DLD1 (cell line): ENCODE data around the gene ADAM12.
"Not testable (repeated sequence)": the region's sequence is repeated elsewhere in the genome, so short reads cannot be mapped to it uniquely, and the experiment has no call there.

ENCODE experiments used
- in situ Hi-C: cut with HindIII; loops from 2 replicates; pipeline ENCODE4 v1.10.0; 2017; ENCODE audit warnings: low sequenced_read_pairs

The ADAM12 gene

DNA sequence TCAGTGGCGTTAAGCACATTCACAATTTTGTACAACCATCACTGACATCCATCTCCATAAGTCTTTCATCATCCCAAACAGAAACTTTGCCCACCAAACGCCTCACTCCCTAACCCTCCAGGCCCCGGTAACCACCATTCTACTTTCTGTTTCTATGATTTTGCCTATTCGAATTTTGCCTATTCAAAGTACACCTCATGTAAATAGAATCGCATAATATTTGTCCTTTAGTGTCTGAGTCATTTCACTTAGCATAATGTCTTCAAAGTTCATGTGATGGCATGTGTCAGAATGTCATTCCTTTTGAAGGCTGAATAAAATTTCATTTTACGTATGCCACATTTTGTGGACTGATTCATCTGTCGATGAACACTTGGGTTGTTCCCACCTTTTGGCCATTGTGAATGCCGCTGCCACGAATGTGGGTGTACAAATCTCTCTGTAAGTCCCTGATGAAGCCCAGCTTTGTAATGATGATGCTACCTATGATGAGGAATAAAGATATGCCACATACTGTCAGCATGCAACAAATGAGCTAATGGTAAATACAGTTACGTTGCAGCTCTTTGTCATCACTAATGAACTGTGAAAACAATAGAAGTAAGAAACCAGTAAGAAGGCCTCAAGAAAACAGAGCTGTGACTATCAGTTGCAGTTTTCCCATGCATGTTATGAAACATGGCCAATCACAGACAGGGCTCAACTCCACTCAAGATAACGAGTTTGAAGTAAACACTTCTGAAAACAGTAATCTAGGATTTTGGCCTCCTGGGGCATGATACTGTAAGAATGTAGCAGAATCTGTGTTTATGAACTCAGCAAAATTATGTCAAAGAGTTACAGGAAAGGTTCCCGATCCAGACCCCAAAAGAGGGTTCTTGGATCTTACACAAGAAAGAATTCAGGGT lies 120.0 kb downstream of the ADAM12 start:
- in situ Hi-C loops = no loop called here

DNA sequence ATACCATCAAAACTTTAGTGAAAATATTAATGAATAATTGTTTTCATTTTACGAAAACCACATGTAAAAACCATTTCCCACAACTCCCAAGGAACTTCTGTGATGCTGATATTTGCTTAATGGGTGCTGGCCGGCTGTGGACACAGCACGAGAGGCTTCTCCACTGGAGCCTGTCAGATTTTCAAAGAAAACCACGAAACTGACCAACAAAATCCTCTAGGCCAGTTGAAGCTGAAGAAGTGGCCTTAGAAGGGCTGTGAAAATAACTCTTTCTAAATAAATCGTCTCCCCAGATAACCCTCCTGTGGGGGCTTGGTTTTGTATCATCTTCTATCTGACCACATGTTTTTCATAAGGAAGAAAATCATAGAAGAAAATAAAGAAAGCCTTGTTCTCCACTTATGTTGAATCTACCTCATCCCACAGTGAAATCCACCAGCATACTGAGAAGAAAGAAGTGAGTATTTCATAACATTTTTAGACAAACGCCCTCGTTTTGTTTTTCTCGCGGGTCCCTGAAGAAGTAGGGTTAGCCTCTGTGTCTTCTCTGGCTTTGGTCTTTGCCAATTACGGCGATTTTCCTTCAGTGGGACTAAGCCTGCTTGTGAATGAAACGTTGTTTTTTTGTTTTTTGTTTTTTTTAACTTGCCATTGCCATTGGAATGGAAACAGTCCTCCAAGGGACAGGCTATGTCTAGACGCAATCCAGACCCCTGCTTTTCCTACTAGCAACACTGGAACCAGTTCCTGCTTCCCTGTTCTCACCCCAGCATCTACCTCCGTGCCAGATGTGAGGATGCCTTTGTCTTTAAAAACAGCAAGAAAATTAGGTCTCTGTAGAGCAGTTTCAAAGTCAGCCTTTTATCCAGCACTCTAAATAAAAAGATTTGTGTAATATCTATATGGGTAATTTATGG lies 123.9 kb downstream of the ADAM12 start:
- in situ Hi-C loops = no loop called here

DNA sequence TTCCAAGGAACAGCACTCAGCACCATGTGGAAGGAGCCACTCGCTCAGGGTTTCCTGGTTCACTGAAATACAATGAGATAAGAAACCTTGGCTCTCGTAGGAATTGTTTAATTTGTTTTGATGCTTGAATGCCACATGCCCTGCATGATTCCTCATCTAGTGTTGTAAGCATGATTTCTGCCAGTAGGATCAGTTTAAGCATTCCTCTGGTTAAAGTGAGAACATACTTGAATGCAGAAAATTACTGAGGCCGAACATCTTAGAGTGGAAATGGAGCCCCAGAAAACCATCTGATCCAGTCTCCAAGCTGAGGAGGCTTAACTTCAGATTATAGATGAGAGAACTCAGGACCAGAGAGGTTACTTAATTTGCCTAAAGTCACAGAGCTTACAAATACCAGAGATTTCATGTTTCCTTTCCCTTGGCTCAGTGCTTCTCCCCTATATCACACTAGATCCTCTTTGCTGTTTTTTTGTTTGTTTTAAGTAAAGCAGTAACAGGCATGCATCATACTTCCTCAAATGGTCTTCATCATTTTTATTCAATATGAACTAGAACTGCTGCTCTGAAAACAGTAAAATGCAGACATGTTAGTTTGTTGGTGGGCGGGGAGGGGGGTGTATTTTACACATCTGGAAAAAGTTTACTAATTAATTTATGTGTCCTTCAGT lies 125.1 kb downstream of the ADAM12 start:
- in situ Hi-C loops = no loop called here

DNA sequence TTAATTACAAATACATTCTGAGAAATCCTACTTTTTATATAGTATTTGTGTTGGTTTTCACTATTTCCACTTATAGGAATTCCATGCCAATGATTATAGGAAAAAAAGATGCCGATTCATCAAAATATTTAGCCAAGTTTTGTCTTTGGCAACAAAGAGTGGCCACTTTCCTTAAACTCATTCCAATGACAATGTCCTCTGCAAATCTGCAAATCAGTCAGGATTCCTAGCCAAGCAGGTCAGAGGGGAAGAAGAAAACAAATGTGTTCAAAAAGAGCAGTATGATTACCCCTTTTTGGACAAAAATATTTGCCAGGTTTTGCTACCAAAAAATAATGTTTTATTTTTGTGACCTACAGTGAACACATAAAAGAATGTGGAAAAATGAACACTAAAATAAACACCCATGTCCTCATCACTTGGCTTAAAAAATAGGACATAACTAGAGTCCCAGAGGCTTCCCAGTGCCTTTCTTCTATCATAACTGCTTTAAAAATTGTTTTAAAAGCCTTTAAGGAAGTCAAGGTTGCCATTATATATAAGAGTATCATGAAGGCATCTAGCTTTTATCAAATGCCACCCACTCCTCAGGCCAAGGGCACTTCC lies 125.9 kb downstream of the ADAM12 start:
- in situ Hi-C loops = no loop called here

DNA sequence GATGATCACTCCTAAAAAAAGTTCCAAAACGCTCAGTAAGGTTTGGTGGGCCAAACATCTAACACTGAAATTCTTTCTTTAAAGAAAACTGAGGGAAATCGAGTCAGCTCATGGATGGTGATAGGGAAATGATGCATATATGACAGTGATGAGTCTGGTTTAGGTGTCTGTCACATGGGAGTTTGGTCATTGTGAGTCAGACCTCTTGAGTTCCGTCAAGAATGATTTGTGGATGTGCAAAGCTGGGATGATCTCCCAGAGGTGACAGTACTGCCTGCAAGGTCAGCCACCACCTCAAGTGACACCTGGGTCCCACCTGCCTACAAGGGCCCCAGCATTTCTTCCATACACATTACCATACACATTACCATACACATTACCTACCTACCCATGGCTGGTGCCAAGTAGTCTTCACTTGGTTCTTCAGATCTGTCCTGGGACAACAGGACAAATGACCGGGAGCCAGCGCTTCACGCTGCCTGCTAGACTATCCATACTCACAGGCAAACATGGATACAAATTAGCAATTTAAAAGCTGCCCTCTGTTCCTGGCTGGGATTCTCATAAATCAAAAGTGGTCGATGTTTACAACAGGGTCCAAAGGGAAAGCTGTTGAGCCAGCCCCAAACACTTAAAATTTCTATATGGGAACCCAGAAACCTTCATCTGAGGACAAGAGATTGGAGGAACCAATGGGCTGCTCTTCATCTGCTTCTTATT lies 128.4 kb downstream of the ADAM12 start:
- in situ Hi-C loops = no loop called here

DNA sequence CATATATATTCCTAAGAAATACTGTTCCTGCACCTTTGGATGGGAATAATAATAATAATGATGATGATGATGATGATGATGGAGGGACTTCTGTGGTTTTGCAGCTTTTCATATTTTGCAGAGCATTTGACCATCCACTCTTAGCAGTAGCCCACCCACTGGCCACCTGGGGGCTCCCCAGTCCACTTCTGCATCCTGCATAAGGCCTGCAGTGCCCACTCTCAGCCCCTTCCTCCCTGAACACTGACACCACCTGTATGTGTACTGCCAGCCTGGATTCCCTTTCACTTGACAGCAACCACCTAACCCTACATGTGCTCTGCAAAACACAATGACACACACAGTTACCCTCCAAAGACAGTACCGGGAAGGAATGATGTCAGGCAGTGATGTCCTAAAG lies 131.4 kb downstream of the ADAM12 start:
- in situ Hi-C loops = no loop called here

DNA sequence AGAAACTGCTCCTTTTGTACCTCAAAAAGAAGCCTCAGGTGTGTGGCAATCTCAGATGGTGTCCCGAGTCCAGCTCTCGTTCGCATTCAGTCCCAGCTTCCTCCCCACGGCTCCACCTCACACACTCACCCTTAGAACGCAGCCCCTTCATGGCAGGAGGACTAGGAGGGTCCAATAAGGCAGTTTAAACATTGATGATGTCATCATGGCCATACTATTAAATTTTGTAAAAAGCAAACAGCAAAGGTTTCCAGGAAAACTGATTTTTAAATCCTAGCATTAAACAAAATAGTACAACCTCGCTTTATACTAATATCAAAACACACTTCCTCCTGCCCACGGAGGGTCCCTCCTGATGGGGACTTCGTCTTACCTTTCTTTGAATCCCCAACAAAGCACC lies 133.0 kb downstream of the ADAM12 start:
- in situ Hi-C loops = no loop called here

DNA sequence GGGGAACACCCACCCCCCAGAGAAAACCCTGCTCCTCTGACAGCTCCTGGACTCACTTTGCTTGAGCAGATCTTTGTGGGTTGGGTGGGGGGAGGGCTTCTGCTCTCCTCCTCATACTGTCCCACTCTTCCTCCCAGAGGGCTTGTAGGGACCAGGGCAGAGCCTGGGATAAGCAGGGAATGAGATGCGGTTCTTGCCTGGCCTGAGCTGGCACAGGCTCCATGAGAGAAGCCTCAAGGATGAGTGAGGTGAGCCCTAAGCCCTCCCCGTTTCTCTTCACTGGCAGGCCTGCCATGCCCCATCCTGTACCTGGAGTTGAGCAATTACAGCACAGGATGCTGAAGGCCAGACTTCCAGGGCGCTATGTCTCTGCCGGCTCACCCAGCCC lies 134.7 kb downstream of the ADAM12 start:
- in situ Hi-C loops = no loop called here

DNA sequence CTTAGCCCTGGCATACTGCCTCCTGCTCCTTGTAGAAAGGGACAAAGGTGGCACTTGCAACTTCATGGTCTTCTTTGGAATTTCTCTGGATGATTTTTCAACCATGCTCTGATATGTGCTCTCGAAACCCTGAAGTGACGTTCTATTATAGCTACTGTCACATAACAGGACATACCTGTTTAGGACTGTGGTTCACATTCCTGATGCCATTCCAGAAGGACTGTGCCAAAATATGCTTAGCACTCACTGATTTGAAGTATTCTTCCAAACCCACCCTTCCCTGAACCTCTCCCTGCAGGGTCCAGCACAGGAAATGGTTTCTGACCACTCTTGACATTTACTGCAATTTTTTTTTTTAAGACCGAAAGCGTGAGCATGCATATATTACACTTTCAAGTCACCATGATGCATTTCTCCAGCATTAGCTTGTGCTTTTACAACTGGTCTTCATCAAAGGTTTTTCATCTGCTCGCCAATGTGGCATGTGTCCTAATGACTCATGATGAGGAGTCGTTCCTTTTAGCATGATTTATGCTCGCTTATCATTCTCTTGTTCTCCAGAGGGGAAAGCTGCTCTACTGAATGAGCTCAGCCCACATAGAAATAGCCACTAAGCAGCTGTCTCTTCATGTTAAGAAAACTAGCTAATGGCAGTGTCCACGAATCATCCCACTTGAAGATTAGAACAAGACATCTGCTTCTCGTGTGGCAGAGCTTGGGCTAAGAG lies 135.2 kb downstream of the ADAM12 start:
- in situ Hi-C loops = no loop called here

DNA sequence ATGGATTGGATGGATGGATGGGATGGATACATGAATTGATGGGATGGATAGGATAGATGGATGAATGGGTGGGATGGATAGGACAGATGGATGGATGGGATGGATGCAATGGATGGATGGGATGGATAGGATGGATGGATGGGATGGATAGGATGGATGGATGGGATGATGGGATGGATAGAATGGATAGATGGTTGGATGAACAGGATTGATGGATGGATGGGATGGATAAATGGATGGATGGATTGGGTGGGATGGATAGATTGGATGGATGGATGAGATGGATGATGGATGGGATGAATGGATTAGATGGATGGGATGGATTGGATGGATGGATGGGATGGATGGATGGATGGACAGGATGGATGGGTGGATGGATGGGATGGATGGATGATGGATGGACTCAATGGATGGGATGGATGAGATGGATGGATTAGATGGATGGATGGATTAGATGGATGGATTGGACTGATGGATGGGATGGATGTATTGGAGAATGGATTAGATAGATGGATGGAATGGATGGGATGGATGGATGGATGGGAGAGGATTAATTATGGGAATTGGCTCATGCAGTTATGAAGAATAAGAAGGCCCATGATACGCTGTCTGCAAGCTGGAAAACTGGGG lies 136.4 kb downstream of the ADAM12 start:
- in situ Hi-C loops = no loop called here

DNA sequence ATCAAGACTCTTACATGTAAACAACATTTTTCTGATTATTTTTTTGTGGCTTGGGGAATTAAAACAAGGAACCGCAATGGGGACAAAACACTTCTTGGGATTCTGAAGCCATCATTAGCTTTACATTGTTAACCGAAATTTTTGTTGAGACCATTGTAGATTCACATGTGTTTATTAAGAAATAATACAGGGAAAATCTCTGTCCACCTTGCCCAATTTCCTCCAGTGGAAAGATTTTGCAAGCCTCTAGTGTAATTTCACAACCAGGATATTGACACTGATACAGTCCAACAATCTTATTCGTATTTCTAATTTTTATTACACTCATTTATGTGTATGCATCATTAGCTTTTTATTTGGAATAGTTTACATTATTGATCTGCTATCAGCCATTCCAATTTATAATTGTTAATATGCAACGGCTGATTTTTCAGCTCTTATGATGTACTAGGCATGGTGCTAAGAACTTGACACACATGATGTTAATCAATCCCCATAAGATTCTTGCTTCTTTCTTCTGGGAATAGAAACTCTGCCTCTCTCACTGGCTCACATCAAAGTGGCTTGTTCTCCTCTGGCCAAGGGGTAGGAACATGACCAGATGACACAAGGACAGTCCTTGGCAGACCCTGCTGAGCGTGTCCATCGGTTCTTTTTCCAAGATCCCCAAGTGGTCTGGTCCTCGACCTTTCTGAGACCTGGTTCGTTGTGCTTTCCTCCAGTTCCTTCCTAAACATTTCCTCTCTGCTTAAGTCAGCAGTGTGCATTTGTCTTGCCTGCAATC lies 137.6 kb downstream of the ADAM12 start:
- in situ Hi-C loops = no loop called here

DNA sequence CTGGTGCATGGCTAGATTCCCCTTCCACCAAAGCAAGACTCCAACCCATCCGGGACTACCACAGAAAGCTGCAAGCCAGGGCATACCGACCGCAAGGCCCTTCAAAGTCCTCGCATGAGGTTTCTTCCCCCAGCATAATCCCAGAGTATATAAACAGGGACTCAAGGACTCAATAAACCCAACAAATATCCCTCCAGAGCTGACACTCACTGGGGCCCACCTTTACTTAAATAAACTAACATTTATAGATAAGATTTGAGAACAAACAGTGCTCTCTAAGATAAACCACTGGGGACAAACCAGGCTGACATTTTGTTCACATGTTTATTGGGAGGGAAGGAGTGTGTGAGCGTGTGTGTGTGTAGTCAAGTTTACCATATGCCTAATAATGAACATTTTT lies 138.2 kb downstream of the ADAM12 start:
- in situ Hi-C loops = no loop called here

DNA sequence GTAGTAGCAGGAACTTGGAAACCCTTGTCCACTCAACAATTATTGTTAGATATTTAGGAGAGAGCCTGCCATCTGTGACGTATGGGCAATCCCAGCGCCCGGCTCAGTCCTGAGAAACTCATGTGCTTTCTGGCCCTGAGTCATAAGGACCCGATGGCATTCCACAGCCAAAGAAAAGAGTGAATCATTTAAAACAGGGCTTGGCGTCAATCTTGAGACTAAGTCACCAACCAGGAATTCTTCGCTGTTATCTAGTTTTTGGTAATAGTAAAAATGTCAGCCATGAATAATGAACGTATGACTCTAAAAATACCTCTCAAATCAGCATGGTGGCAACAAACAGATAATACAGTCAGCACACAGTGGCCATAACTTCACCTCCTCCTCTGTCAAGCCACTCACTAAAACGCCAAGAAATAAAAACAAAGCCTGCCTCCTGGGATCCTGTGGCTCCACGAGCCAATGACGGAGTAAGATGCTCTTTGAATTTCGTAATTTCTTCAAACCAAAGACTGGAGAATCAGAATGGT lies 140.8 kb downstream of the ADAM12 start:
- in situ Hi-C loops = no loop called here

DNA sequence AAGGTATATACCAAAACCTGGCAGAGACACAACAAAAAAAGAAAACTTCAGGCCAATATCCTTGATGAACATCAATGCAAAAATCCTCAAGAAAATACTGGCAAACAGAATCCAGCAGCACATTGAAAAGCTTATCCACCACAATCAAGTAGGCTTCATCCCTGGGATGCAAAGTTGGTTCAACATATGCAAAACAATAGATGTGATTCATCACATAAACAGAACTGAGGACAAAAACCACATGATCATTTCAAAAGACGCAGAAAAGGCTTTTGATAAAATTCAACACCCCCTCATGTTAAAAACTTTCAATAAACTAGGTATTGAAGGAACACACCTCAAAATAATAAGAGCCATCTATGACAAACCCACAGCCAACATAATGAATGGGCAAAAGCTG lies 141.9 kb downstream of the ADAM12 start:
- in situ Hi-C loops = not testable (repeated sequence)

DNA sequence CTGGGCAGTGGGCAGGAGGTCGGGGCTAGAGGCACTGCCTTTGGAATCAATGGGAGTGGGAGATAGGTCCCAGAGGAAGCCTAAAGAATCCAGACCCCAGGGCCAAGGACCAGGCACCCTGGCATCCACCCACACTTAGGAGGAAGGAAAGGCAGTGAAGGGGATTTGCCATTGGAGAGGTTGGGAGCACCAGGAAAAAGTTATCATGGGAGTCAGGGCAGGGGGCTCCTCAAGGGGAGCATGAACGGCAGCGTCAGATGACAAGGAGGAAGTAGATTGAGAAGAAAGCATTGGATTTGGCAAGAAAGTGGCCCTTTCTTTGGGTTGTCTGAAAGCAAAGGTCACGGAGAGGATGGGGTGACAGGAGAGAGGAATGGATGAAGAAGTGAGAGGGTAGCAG lies 142.8 kb downstream of the ADAM12 start:
- in situ Hi-C loops = no loop called here

DNA sequence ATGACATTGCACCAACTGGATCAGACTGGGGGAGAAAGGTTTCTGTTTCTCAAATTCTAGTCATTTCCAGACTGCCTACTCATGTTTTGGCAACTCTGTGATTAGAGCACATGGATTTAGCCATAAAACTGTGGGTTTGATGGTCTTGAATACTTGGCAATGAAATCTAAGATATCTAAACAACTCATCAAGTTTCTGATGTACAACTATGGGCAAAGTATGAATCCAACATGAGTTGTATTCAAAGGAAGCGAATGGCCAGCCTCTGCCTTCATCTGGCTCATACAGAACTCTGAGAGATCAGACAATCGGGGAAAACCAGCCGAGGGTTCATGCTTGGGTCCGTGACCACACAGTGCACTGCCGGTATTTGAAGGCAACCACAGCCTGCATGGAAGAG lies 144.3 kb downstream of the ADAM12 start:
- in situ Hi-C loops = no loop called here

DNA sequence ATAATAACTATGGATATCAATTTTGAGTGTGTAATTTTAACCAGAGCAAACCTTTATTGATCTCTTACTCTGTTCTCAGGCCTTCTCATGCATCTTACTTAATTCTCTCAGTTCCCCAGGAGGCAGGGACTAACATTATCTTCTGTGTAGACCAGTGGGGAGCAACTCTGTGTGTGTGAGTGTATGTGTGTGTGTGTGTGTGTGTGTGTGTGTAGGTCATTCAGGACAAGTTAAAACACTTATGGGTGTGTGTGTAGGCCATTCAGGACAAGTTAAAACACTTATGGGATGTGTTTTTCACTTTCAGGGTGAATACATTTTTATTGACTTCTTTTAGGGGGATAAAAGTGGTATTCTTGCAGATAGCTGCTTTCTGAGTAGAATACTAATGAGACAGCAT lies 145.0 kb downstream of the ADAM12 start:
- in situ Hi-C loops = no loop called here
